ENCODE data around the gene DYNLT2B. TPM values are rescaled to one million over a fixed set of nuclear protein-coding genes. Genes with fewer than 3 reads are reported as not detected.

DYNLT2B gene
- total and polyA plus RNA-seq, 12 donors: 2.1 to 8.1 (median 4.2) TPM

DNA sequence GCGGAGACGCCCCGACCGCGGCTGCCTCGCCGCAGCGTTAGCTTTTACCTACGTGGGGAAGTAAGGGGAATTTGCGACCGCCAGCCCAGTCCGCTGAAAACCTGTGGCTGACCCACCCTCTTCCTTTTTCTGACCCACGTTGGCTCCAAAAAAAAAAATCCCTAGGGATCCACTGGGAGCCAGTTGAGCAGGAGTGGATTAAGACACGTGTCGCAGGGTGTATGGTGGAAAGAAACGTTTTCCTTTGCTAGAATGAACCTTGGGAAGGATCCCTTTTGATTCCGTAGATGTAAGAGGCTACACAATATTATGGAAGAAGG lies 29.9 kb downstream of the DYNLT2B start:
- ATAC-seq: peak in 7 of 8 donors; percentile 2 to 59 (median 14)

DNA sequence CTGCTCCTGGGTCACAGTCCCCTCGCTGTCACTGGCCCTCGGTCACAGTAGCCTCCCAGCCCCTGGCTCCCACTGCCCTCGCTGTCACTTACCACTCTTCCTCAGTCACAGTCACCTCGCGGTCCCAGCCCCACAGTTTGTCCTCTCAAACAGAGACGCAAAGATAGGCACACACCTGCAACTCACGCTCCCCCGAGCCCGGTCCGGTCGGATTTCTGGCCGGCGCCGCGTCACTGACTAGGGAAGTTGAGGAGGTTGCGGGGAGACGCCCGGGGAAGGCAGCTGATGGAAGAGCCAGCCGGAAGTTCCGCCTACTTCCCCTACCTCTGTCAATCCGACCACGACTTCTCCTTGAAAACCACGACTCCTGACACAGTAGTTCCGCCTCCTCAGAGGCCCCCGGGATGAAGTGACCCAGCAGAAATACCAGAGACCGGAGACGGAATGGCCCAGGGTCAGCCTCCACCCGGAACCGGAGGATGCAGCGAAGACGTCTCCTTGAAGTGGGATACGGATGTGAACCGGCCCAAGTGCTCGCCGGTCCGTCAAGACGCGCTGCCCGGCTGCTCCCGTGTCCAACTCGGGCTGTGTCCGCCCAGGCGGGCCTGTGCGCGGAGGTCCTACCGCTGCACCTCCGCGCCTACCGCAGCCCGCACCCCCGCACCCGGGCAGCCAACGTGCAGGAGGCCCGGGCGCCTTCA lies 30.4 kb downstream of the DYNLT2B start, which contains the start of gene PCYT1A:
TSS of gene PCYT1A (minus strand) at position 287 of the 701 bp plus-strand sequence. CDS start 17,195 bp downstream, outside the sequence.
- no peaks in the 10 kb centered on the region for H3K9me3 ChIP-seq
- TF ChIP-seq, protein P1, sequence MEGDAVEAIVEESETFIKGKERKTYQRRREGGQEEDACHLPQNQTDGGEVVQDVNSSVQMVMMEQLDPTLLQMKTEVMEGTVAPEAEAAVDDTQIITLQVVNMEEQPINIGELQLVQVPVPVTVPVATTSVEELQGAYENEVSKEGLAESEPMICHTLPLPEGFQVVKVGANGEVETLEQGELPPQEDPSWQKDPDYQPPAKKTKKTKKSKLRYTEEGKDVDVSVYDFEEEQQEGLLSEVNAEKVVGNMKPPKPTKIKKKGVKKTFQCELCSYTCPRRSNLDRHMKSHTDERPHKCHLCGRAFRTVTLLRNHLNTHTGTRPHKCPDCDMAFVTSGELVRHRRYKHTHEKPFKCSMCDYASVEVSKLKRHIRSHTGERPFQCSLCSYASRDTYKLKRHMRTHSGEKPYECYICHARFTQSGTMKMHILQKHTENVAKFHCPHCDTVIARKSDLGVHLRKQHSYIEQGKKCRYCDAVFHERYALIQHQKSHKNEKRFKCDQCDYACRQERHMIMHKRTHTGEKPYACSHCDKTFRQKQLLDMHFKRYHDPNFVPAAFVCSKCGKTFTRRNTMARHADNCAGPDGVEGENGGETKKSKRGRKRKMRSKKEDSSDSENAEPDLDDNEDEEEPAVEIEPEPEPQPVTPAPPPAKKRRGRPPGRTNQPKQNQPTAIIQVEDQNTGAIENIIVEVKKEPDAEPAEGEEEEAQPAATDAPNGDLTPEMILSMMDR (IDR thresholded peaks at IDR 0.05): no peak
- DNase-seq (peak; percentile 87 to 94), ATAC-seq (peak; percentile 96 to 99 (median 98))
- H3K4me1 ChIP-seq: peaks cover 2 to 51% (median 48%) of the 10 kb centered on the region in 9 donors
- H3K4me3 ChIP-seq: peak within 1 kb of the TSS; percentile 64 to 96 (median 84)
- peak within 1 kb of the TSS; percentile 85 to 99 (median 96) for H3K27ac ChIP-seq
- WGBS, 2 donors: 0% methylated on average over 55 of the region's 55 CpGs
- no peaks in the 10 kb centered on the region for H3K36me3 ChIP-seq
- no peaks in the 10 kb centered on the region for H3K27me3 ChIP-seq
- intact Hi-C loops (cut with DNase I): loop anchor here in 1 of 10 donors (1.0 to 2.0 kb wide), 2 partner anchors 31 to 214 kb away; partner anchors contain the start of gene DYNLT2B

More for the DNA sequence above, 29.9 kb downstream of the DYNLT2B start:
- Histone ChIP-seq H3K36me3 (no peaks in the 10 kb centered on the region), H3K27me3 (no peaks in the 10 kb centered on the region), H3K9me3 (no peaks in the 10 kb centered on the region), H3K27ac (peak overlapping the region; percentile 85 to 99 (median 96)), H3K4me3 (peak overlapping the region; percentile 64 to 96 (median 84)), H3K4me1 (peaks cover 2 to 46% (median 43%) of the 10 kb centered on the region in 9 donors)
- no peak for DNase-seq
- 0 to 1% methylated on average over 17 of the region's 17 CpGs for WGBS, 2 donors
- TF ChIP-seq, protein P1 (IDR thresholded peaks at IDR 0.05): no peak
- intact Hi-C loops (cut with DNase I): loop anchor here in 1 of 10 donors (2.0 kb wide), 1 partner anchor 31 kb away; the partner anchor contains the start of gene DYNLT2B

- ATAC-seq (peak in 7 of 8 donors; percentile 15 to 66 (median 62)), DNase-seq (peak; percentile 28 to 31)
- intact Hi-C loops (cut with DNase I): loop anchor here in 1 of 10 donors (1.0 kb wide), 1 partner anchor 214 kb away; no protein-coding TSS in a partner anchor
- no peaks in the 10 kb centered on the region for H3K9me3 ChIP-seq
- peak overlapping the region; percentile 64 to 96 (median 84) for H3K4me3 ChIP-seq
- TF ChIP-seq, protein P1 (IDR thresholded peaks at IDR 0.05): no peak
- no peaks in the 10 kb centered on the region for H3K27me3 ChIP-seq
- 1% methylated on average over 22 of the region's 22 CpGs for WGBS, 2 donors
- H3K27ac ChIP-seq: peak overlapping the region; percentile 85 to 99 (median 96)
- no peaks in the 10 kb centered on the region for H3K36me3 ChIP-seq
- H3K4me1 ChIP-seq: peaks cover 2 to 56% (median 53%) of the 10 kb centered on the region in 9 donors
Observed at GRCh38 chr3:196287090-196287439, 31.0 kb downstream of the DYNLT2B start.

- Histone ChIP-seq H3K4me3 (no peak overlapping the region), H3K9me3 (no peaks in the 10 kb centered on the region), H3K27me3 (no peaks in the 10 kb centered on the region), H3K36me3 (no peaks in the 10 kb centered on the region), H3K4me1 (peaks cover 2 to 83% (median 75%) of the 10 kb centered on the region in 9 donors), H3K27ac (peak overlapping the region in 9 of 10 donors; percentile 2 to 98 (median 43))
- TF ChIP-seq, protein P1 (IDR thresholded peaks at IDR 0.05): no peak
- intact Hi-C loops (cut with DNase I): no loop called here
- DNase-seq (no peak), ATAC-seq (no peak)
- WGBS, 2 donors: 32 to 38% methylated on average over 3 of the region's 3 CpGs
Observed at GRCh38 chr3:196284396-196284795, 33.6 kb downstream of the DYNLT2B start.
